Muscle layer of colon (tissue), 2 donors: Measurements from ENCODE around the gene RNF34.

Source experiments
- H3K27ac ChIP-seq: one replicate; pipeline ENCODE4 v1.7.0; 2013; ENCODE audit warnings: low read depth, mild to moderate bottlenecking, low read length, moderate library complexity
- H3K27me3 ChIP-seq, 2 donors: one replicate each; pipeline ENCODE4 v1.7.0; 2013; ENCODE audit warnings: low read length in 2 of 2, mild to moderate bottlenecking in 2 of 2; ENCODE audit not compliant: insufficient read depth in 2 of 2, control insufficient read depth in 1 of 2
- H3K36me3 ChIP-seq: one replicate; pipeline ENCODE4 v1.7.0; 2013; ENCODE audit warnings: mild to moderate bottlenecking, low read length; ENCODE audit not compliant: insufficient read depth
- H3K4me1 ChIP-seq: one replicate; pipeline ENCODE4 v1.7.0; 2013; ENCODE audit warnings: mild to moderate bottlenecking, low read length; ENCODE audit not compliant: insufficient read depth
- H3K4me3 ChIP-seq, 2 donors: one replicate each; pipeline ENCODE4 v1.7.0; 2013; ENCODE audit warnings: low read length in 2 of 2, low read depth in 1 of 2, mild to moderate bottlenecking in 1 of 2, moderate library complexity in 1 of 2
- H3K9ac ChIP-seq: one replicate; pipeline ENCODE4 v1.7.0; 2013; ENCODE audit warnings: low read length
- H3K9me3 ChIP-seq: one replicate; pipeline ENCODE4 v1.7.0; 2013; ENCODE audit warnings: mild to moderate bottlenecking, low read length
- donor health status: abdominal sarcoma.
- donor health status: Adenocarcinoma of cecum.

RNF34 gene, protein sequence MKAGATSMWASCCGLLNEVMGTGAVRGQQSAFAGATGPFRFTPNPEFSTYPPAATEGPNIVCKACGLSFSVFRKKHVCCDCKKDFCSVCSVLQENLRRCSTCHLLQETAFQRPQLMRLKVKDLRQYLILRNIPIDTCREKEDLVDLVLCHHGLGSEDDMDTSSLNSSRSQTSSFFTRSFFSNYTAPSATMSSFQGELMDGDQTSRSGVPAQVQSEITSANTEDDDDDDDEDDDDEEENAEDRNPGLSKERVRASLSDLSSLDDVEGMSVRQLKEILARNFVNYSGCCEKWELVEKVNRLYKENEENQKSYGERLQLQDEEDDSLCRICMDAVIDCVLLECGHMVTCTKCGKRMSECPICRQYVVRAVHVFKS

DNA sequence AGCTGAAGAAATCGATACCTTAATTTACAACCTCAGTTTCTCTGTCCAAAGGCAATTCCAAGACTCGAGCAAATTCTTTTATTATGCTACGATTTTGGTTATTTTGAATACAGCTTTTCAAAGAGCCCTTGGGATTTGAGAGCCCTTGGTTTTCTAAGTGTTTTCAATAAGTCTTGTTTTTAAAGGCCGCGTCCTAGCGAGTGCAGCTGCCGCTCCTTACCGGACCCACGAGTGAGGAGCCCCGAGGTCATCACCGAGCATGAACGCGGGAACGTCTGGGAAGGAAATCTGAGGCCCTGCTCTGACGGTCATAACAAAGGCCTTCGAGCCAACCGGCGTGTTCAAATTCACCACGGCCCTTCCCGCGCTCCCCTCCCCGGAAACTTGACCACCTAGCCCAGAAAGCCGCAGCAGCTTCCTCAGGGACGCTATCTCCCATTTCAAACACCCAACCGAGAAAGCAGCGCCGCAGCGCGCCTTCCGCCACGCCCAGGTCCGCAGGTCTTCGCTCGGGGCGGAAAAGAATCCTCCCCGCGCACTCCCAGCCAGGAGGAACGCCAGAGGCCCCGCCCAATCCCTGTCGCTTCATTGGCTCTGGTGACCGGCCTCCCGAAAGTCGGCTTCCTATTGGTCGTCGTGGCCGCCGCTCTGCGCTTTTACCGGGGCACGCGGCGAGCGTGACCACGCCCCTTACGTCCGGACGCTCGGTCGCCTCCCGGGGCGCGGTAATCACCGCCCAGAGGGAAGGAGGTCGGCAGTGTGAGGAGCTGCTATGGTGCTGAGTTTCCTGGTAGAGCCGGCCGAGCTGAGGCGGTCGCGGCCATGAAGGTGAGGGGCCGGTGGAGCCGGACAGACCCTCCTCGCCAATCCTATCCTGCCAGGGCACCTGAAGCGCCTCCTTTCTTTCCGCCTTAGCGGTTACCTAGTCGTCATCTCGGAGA is at the start of gene RNF34:
TSS of gene RNF34 (plus strand) at position 728 of the 941 bp plus-strand sequence. CDS start at position 823, 95 bp downstream.
- Histone ChIP-seq H3K4me3 (peak within 1 kb of the TSS; percentile 77 to 78), H3K36me3 (no peaks in the 10 kb centered on the region), H3K27ac (peak within 1 kb of the TSS; percentile 53), H3K9ac (peak within 1 kb of the TSS; percentile 23), H3K27me3 (no peaks in the 10 kb centered on the region), H3K4me1 (peaks cover 28% of the 10 kb centered on the region), H3K9me3 (no peaks in the 10 kb centered on the region)

DNA sequence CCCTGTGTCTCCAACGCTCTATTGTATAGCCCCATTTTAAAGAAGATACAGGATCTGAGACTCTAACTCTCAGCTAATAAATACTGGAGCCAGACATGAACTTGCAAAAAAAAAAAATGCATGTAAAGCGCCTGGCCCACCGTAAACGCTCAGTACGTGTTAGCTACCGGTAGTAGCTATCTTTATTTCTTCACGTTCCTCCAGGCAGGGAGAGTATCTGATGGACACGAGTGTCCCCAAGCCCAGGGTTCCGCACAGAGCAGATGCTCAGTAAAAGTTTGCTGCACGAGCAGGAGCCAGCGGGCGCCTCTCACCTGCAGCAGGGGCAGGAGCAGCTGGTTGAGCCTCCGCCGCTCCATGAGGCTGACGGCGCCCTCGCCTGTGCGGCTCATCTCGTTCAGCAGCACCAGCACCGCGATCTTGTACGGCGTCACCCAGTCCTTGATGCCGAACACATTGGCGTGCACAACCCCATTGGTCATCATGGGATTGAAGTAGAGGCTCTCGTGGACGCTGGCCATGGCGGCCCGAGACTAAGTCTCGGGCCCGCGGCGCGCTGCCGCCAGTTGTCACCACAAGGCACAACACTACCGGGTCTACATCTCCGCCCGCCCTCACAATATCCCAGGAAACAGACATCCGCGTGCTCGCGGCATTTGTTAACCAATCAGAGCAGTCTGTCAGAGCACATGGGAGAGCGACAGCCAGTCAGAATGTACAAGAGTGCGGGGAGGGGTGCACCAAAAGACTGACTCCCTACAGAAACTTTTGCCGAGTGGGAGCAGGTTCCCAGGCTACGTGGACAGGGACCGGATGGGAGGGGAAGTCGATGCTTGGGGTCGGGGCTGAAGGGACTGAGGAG is 47.9 kb upstream of the RNF34 start, which contains the start of gene ANAPC5:
TSS of gene ANAPC5 (minus strand) at position 592 of the 862 bp plus-strand sequence. CDS start at position 521, 71 bp downstream.
- Histone ChIP-seq H3K4me1 (peaks cover 8% of the 10 kb centered on the region), H3K9ac (peak within 1 kb of the TSS; percentile 88), H3K36me3 (peaks cover 4% of the 10 kb centered on the region), H3K27ac (peak within 1 kb of the TSS; percentile 83), H3K4me3 (peak within 1 kb of the TSS; percentile 93 to 95), H3K27me3 (no peaks in the 10 kb centered on the region), H3K9me3 (no peaks in the 10 kb centered on the region)

DNA sequence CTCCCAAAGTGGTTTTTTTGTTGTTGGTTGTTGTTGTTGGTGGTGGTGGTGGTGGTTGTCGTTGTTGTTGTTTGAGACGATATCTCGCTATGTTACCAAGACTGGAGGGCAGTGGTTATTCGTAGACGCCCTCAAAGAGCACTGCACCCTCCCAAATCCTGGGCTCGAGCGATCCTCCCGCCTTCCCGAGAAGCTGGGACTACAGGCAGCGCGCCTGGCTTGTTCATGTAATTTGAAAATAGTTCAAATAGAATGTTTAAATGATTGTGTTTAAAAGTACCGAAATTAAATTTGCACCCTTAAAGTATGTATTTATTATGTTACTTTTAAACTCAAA is 47.3 kb upstream of the RNF34 start:
- H3K9ac ChIP-seq: no peak overlapping the region
- no peaks in the 10 kb centered on the region for H3K36me3 ChIP-seq
- H3K4me3 ChIP-seq: peak overlapping the region; percentile 53 to 95
- H3K27me3 ChIP-seq: no peaks in the 10 kb centered on the region
- H3K4me1 ChIP-seq: peaks cover 8% of the 10 kb centered on the region
- H3K27ac ChIP-seq: peak overlapping the region; percentile 76
- H3K9me3 ChIP-seq: no peaks in the 10 kb centered on the region

DNA sequence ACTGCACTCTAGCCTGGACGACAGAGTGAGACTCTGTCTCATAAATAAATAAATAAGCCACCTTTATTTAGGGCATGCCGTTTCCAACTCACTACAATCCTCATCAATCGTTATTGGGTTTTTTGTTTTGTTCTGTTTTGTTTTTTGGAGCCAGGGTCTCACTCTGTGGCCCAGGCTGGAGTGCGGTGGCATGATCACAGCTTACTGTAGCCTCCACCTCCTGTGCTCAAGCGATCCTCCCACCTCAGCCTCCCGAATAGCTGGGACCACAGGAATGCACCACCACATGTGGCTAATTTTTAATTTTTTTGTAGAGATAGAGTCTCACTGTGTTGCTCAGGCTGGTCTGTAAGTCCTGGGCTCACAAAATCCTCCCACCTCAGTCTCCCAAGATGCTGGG is 44.1 kb upstream of the RNF34 start:
- Histone ChIP-seq H3K9me3 (no peaks in the 10 kb centered on the region), H3K9ac (no peak overlapping the region), H3K4me1 (peaks cover 3% of the 10 kb centered on the region), H3K27me3 (no peaks in the 10 kb centered on the region), H3K27ac (no peak overlapping the region), H3K4me3 (no peak overlapping the region), H3K36me3 (no peaks in the 10 kb centered on the region)

DNA sequence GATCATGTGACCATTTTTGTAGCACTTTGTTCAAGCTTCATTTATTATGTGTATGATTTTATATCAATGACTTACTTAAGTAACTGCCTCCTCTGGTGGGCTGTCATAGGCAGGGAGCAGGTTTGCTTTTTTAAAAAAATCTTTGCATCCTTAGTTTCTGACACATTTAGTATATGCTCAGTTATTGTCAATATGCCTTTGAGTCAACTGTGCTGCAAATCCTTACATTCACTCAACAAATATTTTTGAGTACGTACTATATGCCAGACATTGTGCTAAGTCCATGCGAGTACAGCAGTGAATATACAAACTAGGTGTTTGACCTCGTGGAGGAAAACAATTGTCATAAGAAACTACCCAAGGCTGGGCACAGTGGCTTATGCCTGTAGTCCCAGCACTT is 43.3 kb upstream of the RNF34 start:
- no peak overlapping the region for H3K27ac ChIP-seq
- no peaks in the 10 kb centered on the region for H3K36me3 ChIP-seq
- no peak overlapping the region for H3K9ac ChIP-seq
- H3K4me1 ChIP-seq: no peaks in the 10 kb centered on the region
- H3K9me3 ChIP-seq: no peaks in the 10 kb centered on the region
- no peaks in the 10 kb centered on the region for H3K27me3 ChIP-seq
- no peak overlapping the region for H3K4me3 ChIP-seq

DNA sequence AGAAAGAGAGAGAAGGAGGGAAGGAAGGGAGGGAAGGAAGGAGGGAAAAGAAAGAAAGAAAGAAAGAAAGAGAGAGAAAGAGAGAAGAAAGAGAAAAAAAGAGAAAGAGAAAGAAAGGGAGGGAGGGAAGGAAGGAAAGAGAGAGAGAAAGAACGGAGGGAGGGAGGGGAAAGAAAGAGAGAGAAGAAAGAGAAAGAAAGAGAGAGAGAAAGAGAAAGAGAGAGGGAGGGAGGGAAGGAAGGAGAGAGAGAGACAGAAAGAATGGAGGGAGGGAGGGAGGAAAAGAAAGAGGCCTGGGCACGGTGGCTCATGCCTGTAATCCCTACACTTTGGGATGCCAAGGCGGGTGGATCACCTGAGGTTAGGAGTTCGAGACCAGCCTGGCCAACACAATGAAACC is 42.6 kb upstream of the RNF34 start:
- Histone ChIP-seq H3K9ac (no peak overlapping the region), H3K27me3 (no peaks in the 10 kb centered on the region), H3K4me3 (no peak overlapping the region), H3K27ac (no peak overlapping the region), H3K36me3 (no peaks in the 10 kb centered on the region), H3K4me1 (no peaks in the 10 kb centered on the region), H3K9me3 (no peaks in the 10 kb centered on the region)

DNA sequence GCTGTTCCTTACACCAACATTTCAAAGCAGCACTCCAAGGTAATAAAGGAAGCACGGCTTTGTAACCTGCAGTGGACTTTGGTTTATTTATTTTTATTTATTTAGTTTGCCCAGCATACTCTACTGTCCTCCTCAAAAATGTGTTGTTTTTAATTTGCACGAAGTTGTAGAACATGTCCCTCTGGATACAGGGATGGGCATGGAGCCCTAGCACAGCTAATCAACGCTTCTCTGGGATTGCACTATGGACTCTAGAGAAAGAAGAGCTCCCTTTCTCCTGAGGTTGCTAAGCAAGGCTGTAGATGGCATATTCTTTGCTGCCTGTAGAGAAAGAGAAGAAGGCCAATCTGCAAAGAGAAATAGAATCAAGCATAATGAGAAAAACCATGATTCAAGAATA is 41.8 kb upstream of the RNF34 start:
- no peaks in the 10 kb centered on the region for H3K9me3 ChIP-seq
- H3K9ac ChIP-seq: no peak overlapping the region
- H3K27ac ChIP-seq: no peak overlapping the region
- H3K4me1 ChIP-seq: no peaks in the 10 kb centered on the region
- no peak overlapping the region for H3K4me3 ChIP-seq
- no peaks in the 10 kb centered on the region for H3K36me3 ChIP-seq
- no peaks in the 10 kb centered on the region for H3K27me3 ChIP-seq

DNA sequence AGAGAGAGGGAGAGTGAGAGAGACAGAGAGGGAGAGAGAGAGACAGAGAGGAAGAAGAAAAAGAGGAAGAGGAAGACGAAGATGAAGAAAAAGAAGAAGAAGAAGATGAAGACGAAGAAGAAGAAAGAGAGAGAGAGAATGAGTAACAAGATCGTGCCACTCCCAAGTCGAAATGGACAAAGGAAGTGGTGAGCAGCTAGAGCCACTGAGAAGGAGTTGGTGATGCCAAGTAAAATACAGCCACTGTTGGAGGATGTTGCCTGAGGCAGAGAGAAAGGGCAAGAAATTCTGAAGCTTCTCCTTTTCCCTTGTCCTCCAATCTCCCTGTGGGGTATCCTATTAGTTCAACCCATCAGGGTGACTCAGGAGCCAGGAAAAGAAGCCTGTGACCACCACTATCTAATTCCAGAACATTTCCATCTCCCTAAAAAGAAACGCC is 35.2 kb upstream of the RNF34 start:
- Histone ChIP-seq H3K9ac (no peak overlapping the region), H3K4me1 (no peaks in the 10 kb centered on the region), H3K36me3 (no peaks in the 10 kb centered on the region), H3K9me3 (no peaks in the 10 kb centered on the region), H3K27ac (no peak overlapping the region), H3K27me3 (no peaks in the 10 kb centered on the region), H3K4me3 (no peak overlapping the region)

DNA sequence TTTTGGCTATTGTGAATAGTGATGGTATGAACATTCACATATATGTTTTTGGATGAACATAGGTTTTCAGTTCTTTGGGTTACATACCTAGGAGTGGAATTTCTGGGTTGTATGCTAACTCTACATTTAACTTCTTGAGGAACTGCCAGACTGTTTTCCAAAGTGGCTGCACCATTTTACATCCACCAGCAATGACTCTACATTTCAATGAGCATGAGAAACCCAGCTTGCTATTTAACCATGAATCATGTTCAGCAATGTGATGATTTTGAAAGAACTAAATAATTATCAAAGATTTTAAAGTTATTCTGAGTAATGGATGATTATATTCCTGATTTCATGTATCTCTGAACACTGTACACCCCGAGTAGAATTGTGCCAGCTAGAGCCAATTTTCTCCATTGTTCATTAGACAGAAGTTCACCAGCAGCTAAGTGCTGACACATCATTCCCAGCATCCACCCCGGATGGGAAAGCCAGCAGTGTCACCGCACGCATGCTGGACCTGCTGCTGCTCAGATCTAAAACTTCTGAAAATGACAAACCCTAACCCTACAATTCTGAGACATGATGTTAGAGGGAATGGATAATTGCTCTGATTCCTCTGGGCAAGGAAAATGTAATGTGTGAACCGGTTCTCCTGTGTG is 34.4 kb upstream of the RNF34 start:
- no peaks in the 10 kb centered on the region for H3K36me3 ChIP-seq
- no peak overlapping the region for H3K4me3 ChIP-seq
- no peak overlapping the region for H3K9ac ChIP-seq
- H3K4me1 ChIP-seq: no peaks in the 10 kb centered on the region
- no peak overlapping the region for H3K27ac ChIP-seq
- H3K9me3 ChIP-seq: no peaks in the 10 kb centered on the region
- no peaks in the 10 kb centered on the region for H3K27me3 ChIP-seq

DNA sequence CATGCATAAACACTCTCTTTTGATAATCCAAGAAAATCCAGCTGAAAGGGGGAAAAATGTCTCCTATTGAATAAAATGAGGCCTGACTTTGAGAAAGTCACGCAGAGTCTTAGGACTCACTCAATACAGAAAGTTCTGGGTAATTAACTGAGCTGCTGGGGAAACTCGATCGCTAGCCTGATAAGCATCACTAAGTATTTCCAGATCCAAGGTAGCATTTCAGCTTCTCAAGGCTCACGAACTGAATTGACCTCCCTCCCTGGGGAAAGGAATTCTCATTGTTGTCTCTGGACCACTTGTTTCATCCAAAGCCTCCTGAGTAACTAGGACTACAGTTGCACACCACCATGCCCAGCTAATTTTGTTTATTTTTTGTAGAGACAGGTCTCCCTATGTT is 33.9 kb upstream of the RNF34 start:
- Histone ChIP-seq H3K36me3 (no peaks in the 10 kb centered on the region), H3K27me3 (no peaks in the 10 kb centered on the region), H3K9me3 (no peaks in the 10 kb centered on the region), H3K4me1 (no peaks in the 10 kb centered on the region), H3K4me3 (no peak overlapping the region), H3K27ac (no peak overlapping the region), H3K9ac (no peak overlapping the region)
